Loucy (cell line): Measurements from ENCODE around the gene CA7.

Source experiments
- EZH2phosphoT487 ChIP-seq: fragments of 200-600 bp; IDR thresholded peaks from 2 replicates; pipeline ENCODE4 v1.6.1; 2018; ENCODE audit warnings: antibody characterized with exemption, mild to moderate bottlenecking, moderate library complexity, borderline replicate concordance
- TF ChIP-seq, protein P1 (sequence below): fragments of 200-600 bp; sonication (generic); conservative IDR thresholded peaks from 2 replicates; pipeline ENCODE4 v1.5.1; 2014; ENCODE audit warnings: mild to moderate bottlenecking, antibody characterized with exemption, low read length

DNA sequence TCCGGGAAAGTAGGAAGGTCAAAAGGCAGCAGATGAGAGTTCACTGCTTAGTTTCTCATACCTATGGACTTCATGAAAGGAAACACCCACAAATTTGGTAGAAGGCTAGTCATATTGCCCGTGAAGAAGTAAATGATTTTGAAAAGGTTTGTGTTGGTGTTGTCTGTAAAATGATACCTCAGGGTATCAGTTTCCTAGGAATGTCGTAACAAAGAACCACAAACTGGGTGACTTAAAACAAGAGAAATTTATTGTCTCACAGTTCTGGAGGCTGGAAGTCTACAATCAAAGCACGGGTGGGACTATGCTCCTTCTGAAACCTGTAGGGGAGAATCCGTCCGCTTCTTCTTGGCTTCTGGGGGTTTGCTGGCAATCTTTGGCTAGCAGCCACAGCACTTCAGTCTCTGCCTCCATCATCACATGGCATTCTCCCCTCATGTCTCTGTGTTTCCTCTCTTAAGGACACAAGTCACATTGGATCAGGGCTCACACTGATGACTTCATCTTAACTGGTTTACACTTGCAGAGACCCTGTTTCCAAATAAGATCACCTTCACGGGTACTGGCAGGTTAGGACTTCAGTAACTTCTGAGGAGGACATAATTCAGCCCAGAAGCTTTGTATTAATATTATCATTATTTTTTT, 11.4 kb upstream of the CA7 start:
- TF ChIP-seq, protein P1, sequence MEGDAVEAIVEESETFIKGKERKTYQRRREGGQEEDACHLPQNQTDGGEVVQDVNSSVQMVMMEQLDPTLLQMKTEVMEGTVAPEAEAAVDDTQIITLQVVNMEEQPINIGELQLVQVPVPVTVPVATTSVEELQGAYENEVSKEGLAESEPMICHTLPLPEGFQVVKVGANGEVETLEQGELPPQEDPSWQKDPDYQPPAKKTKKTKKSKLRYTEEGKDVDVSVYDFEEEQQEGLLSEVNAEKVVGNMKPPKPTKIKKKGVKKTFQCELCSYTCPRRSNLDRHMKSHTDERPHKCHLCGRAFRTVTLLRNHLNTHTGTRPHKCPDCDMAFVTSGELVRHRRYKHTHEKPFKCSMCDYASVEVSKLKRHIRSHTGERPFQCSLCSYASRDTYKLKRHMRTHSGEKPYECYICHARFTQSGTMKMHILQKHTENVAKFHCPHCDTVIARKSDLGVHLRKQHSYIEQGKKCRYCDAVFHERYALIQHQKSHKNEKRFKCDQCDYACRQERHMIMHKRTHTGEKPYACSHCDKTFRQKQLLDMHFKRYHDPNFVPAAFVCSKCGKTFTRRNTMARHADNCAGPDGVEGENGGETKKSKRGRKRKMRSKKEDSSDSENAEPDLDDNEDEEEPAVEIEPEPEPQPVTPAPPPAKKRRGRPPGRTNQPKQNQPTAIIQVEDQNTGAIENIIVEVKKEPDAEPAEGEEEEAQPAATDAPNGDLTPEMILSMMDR = no peak
- TF ChIP-seq EZH2phosphoT487 = no peak
